H1 (cell line): Measurements from ENCODE around the gene LAYN. TPM values are rescaled to one million over a fixed set of nuclear protein-coding genes. Genes with fewer than 3 reads are reported as not detected.

ENCODE experiments used
- CTCF ChIA-PET: fragments of 300-600 bp; sonication (Branson Sonifier 250); formaldehyde crosslinking; loops from one replicate; lab custom pipeline; 2021; ENCODE audit not compliant: partially characterized antibody; lab: Charles Lee
- POLR2A ChIA-PET: fragments of 300-600 bp; sonication (Branson Sonifier 250); formaldehyde crosslinking; loops from one replicate; lab custom pipeline; 2021; ENCODE audit warnings: inconsistent platforms; ENCODE audit not compliant: partially characterized antibody; lab: Charles Lee
- DNase-seq, 2 experiments: peaks; one replicate each; pipeline versions ENCODE4 v3.0.0 to v3.0.0-alpha.2; 2010 to 2022; ENCODE audit warnings: low spot score in 2 of 2, low read depth in 1 of 2, mixed read lengths in 1 of 2
- FAIRE-seq: peaks from 2 replicates; lab custom pipeline; 2011; peaks lifted over from hg19 to GRCh38; lab: Jason Lieb, UNC
- H2AFZ ChIP-seq: 2 replicates; pipeline ENCODE4 v1.8.1; 2012; ENCODE audit warnings: low read length, inconsistent platforms
- H2AK5ac ChIP-seq: 2 replicates; pipeline ENCODE4 v1.6.1; 2013; ENCODE audit warnings: low read depth, low read length
- H2BK120ac ChIP-seq: replicated peaks from 2 replicates; pipeline ENCODE3; 2013; ENCODE audit warnings: low read depth, low read length, inconsistent platforms
- H2BK12ac ChIP-seq: 2 replicates; pipeline ENCODE4 v1.6.1; 2013; ENCODE audit warnings: low read depth, low read length
- H2BK15ac ChIP-seq: 2 replicates; pipeline ENCODE4 v1.6.1; 2013; ENCODE audit warnings: low read length
- H2BK20ac ChIP-seq: 2 replicates; pipeline ENCODE4 v1.6.1; 2013; ENCODE audit warnings: low read length
- H2BK5ac ChIP-seq: 2 replicates; pipeline ENCODE4 v1.6.1; 2013; ENCODE audit warnings: low read depth, low read length
- H3K14ac ChIP-seq: 2 replicates; pipeline ENCODE4 v1.6.1; 2013; ENCODE audit warnings: inconsistent platforms; ENCODE audit not compliant: insufficient read length
- H3K18ac ChIP-seq: 2 replicates; pipeline ENCODE4 v1.6.1; 2013; ENCODE audit warnings: low read length; ENCODE audit errors: extremely low read depth
- H3K23ac ChIP-seq: 2 replicates; pipeline ENCODE4 v1.6.1; 2013; ENCODE audit warnings: inconsistent platforms; ENCODE audit not compliant: insufficient read length
- H3K23me2 ChIP-seq: 2 replicates; pipeline ENCODE4 v1.6.1; 2013; ENCODE audit warnings: low read depth, low read length
- H3K27ac ChIP-seq: 2 replicates; pipeline ENCODE4 v1.6.1; 2011; ENCODE audit warnings: low read depth, low read length, inconsistent platforms
- H3K27me3 ChIP-seq, 4 experiments: replicated peaks in 1 of 4; 1 replicate in 1 of 4; 2 replicates in 3 of 4; pipeline versions ENCODE4 v1.6.1 to v1.8.1; 2011 to 2013; ENCODE audit warnings: low read length in 3 of 4, mild to moderate bottlenecking in 3 of 4, inconsistent platforms in 2 of 4, mixed read lengths in 2 of 4, moderate library complexity in 1 of 4; ENCODE audit not compliant: control insufficient read depth in 3 of 4, insufficient read depth in 3 of 4; ENCODE audit errors: extremely low read depth in 1 of 4
- H3K36me3 ChIP-seq, 4 experiments: 2 replicates each; pipeline versions ENCODE4 v1.6.1 to v1.8.1; 2011 to 2013; ENCODE audit warnings: mild to moderate bottlenecking in 4 of 4, low read length in 3 of 4, moderate library complexity in 2 of 4, control low read depth in 1 of 4, inconsistent platforms in 1 of 4; ENCODE audit not compliant: insufficient read depth in 4 of 4, control insufficient read depth in 2 of 4
- H3K4ac ChIP-seq: replicated peaks from 2 replicates; pipeline ENCODE3; 2013; ENCODE audit warnings: low read length, low read depth, mixed read lengths, inconsistent platforms; ENCODE audit not compliant: insufficient read length
- H3K4me1 ChIP-seq, 4 experiments: replicated peaks in 1 of 4; 1 replicate in 1 of 4; 2 replicates in 3 of 4; pipeline versions ENCODE4 v1.6.1 to v1.8.1; 2011 to 2013; ENCODE audit warnings: low read length in 3 of 4, inconsistent platforms in 2 of 4, mixed read lengths in 1 of 4; ENCODE audit not compliant: insufficient read depth in 4 of 4, control insufficient read depth in 3 of 4
- H3K4me2 ChIP-seq, 2 experiments: 2 replicates each; pipeline versions ENCODE4 v1.6.1 to v1.8.1; 2011 to 2013; ENCODE audit warnings: low read depth in 2 of 2, low read length in 2 of 2, control low read depth in 1 of 2, inconsistent platforms in 1 of 2, mild to moderate bottlenecking in 1 of 2; ENCODE audit not compliant: insufficient read depth in 1 of 2
- H3K4me3 ChIP-seq, 4 experiments: fragments of 200-600, 300-600 bp in 1 of 4; sonication (generic), shearing (Covaris generic), sonication (Bioruptor Twin) in 1 of 4; 2 replicates each; pipeline versions ENCODE4 v1.5.1 to v1.8.1; 2011 to 2016; ENCODE audit warnings: low read length in 4 of 4, low read depth in 3 of 4, control low read depth in 2 of 4, inconsistent platforms in 2 of 4, mild to moderate bottlenecking in 2 of 4, mixed read lengths in 1 of 4, moderate library complexity in 1 of 4; ENCODE audit not compliant: insufficient read depth in 2 of 4; ENCODE audit errors: extremely low read depth in 1 of 4
- H3K56ac ChIP-seq: replicated peaks from 2 replicates; pipeline ENCODE3; 2013; ENCODE audit warnings: low read depth, mild to moderate bottlenecking, mixed read lengths, low read length, inconsistent platforms; ENCODE audit not compliant: insufficient read length
- H3K79me1 ChIP-seq: 2 replicates; pipeline ENCODE4 v1.6.1; 2013; ENCODE audit warnings: low read depth, low read length, control low read depth
- H3K79me2 ChIP-seq, 2 experiments: 2 replicates each; pipeline versions ENCODE4 v1.6.1 to v1.8.1; 2012 to 2013; ENCODE audit warnings: low read length in 2 of 2, mild to moderate bottlenecking in 2 of 2, inconsistent platforms in 1 of 2; ENCODE audit not compliant: insufficient read depth in 2 of 2, control insufficient read depth in 1 of 2
- H3K9ac ChIP-seq, 4 experiments: replicated peaks in 1 of 4; 1 replicate in 1 of 4; 2 replicates in 3 of 4; pipeline versions ENCODE4 v1.6.1 to v1.8.1; 2011 to 2013; ENCODE audit warnings: low read depth in 3 of 4, low read length in 3 of 4, control low read depth in 2 of 4, mild to moderate bottlenecking in 2 of 4, moderate library complexity in 2 of 4, inconsistent platforms in 1 of 4; ENCODE audit errors: extremely low read depth in 1 of 4
- H3K9me3 ChIP-seq, 2 experiments: 2 replicates each; pipeline versions ENCODE4 v1.6.1 to v1.8.1; 2012 to 2013; ENCODE audit warnings: mild to moderate bottlenecking in 2 of 2, moderate library complexity in 2 of 2, control low read depth in 1 of 2, inconsistent platforms in 1 of 2, low read depth in 1 of 2, low read length in 1 of 2, mixed read lengths in 1 of 2; ENCODE audit not compliant: insufficient read depth in 2 of 2
- H4K20me1 ChIP-seq, 2 experiments: replicated peaks in 1 of 2; 2 replicates each; pipeline versions ENCODE3 to v1.8.1; 2011 to 2013; ENCODE audit warnings: inconsistent platforms in 2 of 2, low read length in 2 of 2, mild to moderate bottlenecking in 1 of 2; ENCODE audit not compliant: insufficient read depth in 2 of 2, control insufficient read depth in 1 of 2
- H4K5ac ChIP-seq: 2 replicates; pipeline ENCODE4 v1.6.1; 2013; ENCODE audit warnings: low read length, low read depth, mixed read lengths, inconsistent platforms; ENCODE audit not compliant: insufficient read length
- H4K8ac ChIP-seq: 2 replicates; pipeline ENCODE4 v1.8.0; 2013; ENCODE audit warnings: mild to moderate bottlenecking, moderate library complexity, low read length, inconsistent platforms; ENCODE audit not compliant: insufficient read depth; ENCODE audit errors: extremely low read depth
- H4K91ac ChIP-seq: replicated peaks from 2 replicates; pipeline ENCODE3; 2013; ENCODE audit warnings: low read length, mixed read lengths, inconsistent platforms; ENCODE audit not compliant: insufficient read length
- PHF8 ChIP-seq: fragments of 200-600 bp; sonication (generic); conservative IDR thresholded peaks from 2 replicates; pipeline ENCODE4 v1.7.1; 2012; ENCODE audit warnings: low read depth, mild to moderate bottlenecking, inconsistent platforms, low read length, moderate library complexity
- TAF7 ChIP-seq: optimal IDR thresholded peaks from 2 replicates; pipeline ENCODE3; 2011; ENCODE audit warnings: low read depth, mild to moderate bottlenecking, inconsistent platforms, low read length, moderate library complexity, borderline replicate concordance
- WGBS, 2 experiments: shearing (Covaris generic) in 1 of 2; methylation state at CpG; one replicate each; pipeline versions ENCODE4 v1.1.6 to v1.1.7; 2013 to 2015; ENCODE audit warnings: low lambda C conversion rate in 2 of 2, mixed read lengths in 2 of 2, inconsistent platforms in 1 of 2, low coverage in 1 of 2, missing lambda C conversion rate in 1 of 2; ENCODE audit not compliant: insufficient replicate concordance in 2 of 2, insufficient coverage in 1 of 2, insufficient read length in 1 of 2; ENCODE audit errors: extremely low coverage in 1 of 2, missing lambda C conversion rate in 1 of 2; 5-methylcytosine and 5-hydroxymethylcytosine counted together
- polyA plus RNA-seq, 7 experiments: library from polyadenylated mRNA; depleted of rRNA in 3 of 7; stranded (reverse) in 5 of 7; unstranded in 2 of 7; fragments of >200 nt in 5 of 7; fragments of 200-250 nt in 2 of 7; gene quantifications; 1 replicate in 5 of 7; 2 replicates in 1 of 7; 4 replicates in 1 of 7; pipeline versions ENCODE4 v1.2.1 to v1.2.3, GENCODE V29; 2011 to 2013; ENCODE audit warnings: missing spikeins in 2 of 7, mixed read lengths in 2 of 7
- total RNA-seq: library from RNA; stranded (reverse); fragmentation: NEBNext Ultra II Directional; extraction: Animal tissue kit (Norgen Biotek cat#: 25700); gene quantifications from 2 replicates; pipeline ENCODE4 v1.2.1, GENCODE V29; 2021

The LAYN gene
- total and polyA plus RNA-seq, 2 of the 8 experiments (the other 6 are each of a cell fraction or from before 2014, with no cell fraction given), result 4.2 to 9.3 TPM

- Histone ChIP-seq H3K4me2 (no peak overlapping the region), H3K36me3 (no peaks in the 10 kb centered on the region)
- POLR2A ChIA-PET, result no interaction called here
Measured at GRCh38 chr11:111535281-111535680, 5.2 kb upstream of the LAYN start.

More at GRCh38 chr11:111535281-111535680, 5.2 kb upstream of the LAYN start:
- no peak overlapping the region for H2BK5ac ChIP-seq
- H4K5ac ChIP-seq, result no peak overlapping the region
- H3K79me1 ChIP-seq, result no peaks in the 10 kb centered on the region
- H3K56ac ChIP-seq, result no peak overlapping the region
- H4K8ac ChIP-seq, result no peak overlapping the region
- no peak overlapping the region for H2BK120ac ChIP-seq
- H4K91ac ChIP-seq, result no peak overlapping the region
- peaks cover 0 to 3% of the 10 kb centered on the region in 2 experiments; a peak in 1 of 4 replicates for H3K9me3 ChIP-seq
- no peak overlapping the region for H3K18ac ChIP-seq
- TF ChIP-seq TAF7 (no peak), PHF8 (no peak)
- H3K4me1 ChIP-seq, result peaks cover 0 to 10% (median 3%) of the 10 kb centered on the region in 4 experiments; a peak in 6 of 7 replicates
- no peak overlapping the region for H3K14ac ChIP-seq
- H3K27me3 ChIP-seq, result peaks cover 6 to 13% (median 11%) of the 10 kb centered on the region in 4 experiments
- H3K4me3 ChIP-seq, result no peak overlapping the region
- FAIRE-seq, result no peak
- 82% methylated on average over 6 of the region's 6 CpGs; no CpG with 5 or more reads in 1 of the 2 experiments for WGBS, 2 experiments
- CTCF ChIA-PET, result interaction anchor here (0.6 to 1.1 kb wide), 6 partner anchors 17 to 881 kb away, joined by 3 read pairs; no protein-coding TSS in a partner anchor
- no peak for DNase-seq
- no peak overlapping the region for H2BK12ac ChIP-seq
- no peak overlapping the region for H3K9ac ChIP-seq
- no peak overlapping the region for H2BK15ac ChIP-seq
- H2AK5ac ChIP-seq, result no peak overlapping the region
- no peak overlapping the region for H3K27ac ChIP-seq
- H2BK20ac ChIP-seq, result no peak overlapping the region
- no peak overlapping the region for H3K4ac ChIP-seq
- H3K23me2 ChIP-seq, result peaks cover 5% of the 10 kb centered on the region; the same call in 1 of the 2 replicates
- H4K20me1 ChIP-seq, result no peaks in the 10 kb centered on the region
- H3K23ac ChIP-seq, result no peak overlapping the region
- no peak overlapping the region for H2AFZ ChIP-seq
- H3K79me2 ChIP-seq, result no peaks in the 10 kb centered on the region
